ENCODE data around the gene SLC28A3.

SLC28A3 gene

DNA sequence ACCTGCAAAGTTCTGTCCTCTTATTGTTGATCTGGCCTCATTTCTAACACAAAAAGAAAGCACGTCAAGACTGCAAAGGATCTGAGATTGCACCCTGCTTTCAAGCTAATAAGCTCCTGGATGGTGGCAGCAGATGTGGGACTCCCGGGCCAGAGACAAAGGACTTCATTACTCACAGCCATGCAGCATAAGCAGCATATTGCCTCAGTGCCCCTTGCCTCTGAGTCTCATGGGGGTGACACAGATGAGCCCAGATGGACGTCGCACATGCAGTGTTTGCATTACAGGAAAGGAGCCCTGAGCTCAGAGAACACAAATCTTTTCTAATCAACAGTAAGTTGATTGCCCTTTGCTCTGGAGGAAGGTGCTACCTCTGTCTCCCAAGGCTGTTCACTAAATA is 105.0 kb downstream of the SLC28A3 start:
- no peak for DNase-seq (ENCODE audit: low read depth)
- no peak overlapping the region for H3K4me3 ChIP-seq (ENCODE audit: low read depth, low read length)
- TF ChIP-seq, protein P1, sequence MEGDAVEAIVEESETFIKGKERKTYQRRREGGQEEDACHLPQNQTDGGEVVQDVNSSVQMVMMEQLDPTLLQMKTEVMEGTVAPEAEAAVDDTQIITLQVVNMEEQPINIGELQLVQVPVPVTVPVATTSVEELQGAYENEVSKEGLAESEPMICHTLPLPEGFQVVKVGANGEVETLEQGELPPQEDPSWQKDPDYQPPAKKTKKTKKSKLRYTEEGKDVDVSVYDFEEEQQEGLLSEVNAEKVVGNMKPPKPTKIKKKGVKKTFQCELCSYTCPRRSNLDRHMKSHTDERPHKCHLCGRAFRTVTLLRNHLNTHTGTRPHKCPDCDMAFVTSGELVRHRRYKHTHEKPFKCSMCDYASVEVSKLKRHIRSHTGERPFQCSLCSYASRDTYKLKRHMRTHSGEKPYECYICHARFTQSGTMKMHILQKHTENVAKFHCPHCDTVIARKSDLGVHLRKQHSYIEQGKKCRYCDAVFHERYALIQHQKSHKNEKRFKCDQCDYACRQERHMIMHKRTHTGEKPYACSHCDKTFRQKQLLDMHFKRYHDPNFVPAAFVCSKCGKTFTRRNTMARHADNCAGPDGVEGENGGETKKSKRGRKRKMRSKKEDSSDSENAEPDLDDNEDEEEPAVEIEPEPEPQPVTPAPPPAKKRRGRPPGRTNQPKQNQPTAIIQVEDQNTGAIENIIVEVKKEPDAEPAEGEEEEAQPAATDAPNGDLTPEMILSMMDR (conservative IDR thresholded peaks at IDR 0.05; ENCODE audit: low read depth, low read length), result no peak

DNA sequence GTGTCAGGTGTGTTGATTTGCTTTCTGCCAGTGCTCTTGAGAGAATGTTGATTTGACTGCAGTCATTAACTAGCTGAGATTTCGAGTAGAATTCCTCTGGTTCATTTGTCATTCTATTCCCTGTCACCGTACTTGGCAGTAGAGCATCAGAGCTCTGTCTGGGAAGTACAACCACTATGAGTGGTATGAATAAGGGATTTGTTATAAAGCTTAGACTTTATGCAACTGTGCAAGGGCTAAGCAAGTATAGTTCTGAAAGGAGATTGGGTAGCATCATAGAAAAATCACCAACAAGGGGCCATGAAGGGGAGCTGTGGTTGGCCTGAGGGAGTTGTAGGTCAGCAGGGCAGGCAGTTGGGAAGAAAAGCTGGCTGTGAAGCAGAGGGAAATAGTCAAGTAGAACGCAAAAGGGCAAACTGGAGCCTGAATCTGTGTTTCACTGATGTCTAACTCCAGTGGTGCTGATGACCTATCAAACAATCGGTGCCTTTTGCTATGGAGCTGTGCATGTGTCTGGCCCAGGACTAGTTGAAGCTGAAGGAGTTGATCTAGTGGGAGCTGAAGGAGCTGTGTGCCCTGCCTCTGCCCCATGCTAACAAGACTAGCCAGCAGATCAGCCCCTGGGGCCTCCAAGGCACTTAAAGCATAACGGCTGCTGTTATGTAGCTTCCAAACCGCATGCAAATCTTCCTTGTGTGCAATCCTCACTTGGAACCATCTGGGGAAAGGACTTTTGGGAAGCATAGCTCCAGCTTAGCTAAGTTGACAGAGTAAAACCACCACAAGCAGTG is 110.0 kb downstream of the SLC28A3 start:
- no peak for DNase-seq (ENCODE audit: low read depth)
- TF ChIP-seq, protein P1 (conservative IDR thresholded peaks at IDR 0.05; ENCODE audit: low read depth, low read length), result no peak
- H3K4me3 ChIP-seq (ENCODE audit: low read depth, low read length), result no peak overlapping the region

DNA sequence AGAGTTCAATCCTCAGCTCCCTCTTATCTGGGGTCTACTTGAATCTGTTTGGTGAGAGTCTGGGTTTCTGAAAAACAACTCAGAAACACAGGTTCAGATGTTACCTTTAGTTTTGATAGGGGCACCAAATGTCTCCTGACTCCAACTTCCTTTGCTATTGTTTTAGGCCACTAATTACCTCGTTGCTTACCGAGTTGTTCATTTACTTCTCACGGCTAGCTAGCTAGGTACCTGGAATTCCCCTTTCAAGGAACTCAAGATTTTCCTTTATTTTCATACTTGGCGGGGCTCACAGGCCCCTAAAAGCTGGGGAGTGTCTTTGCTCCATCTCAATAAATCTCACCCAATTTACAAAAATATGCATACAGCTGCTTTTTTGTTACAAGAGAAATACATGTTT is 111.4 kb downstream of the SLC28A3 start:
- TF ChIP-seq, protein P1 (conservative IDR thresholded peaks at IDR 0.05; ENCODE audit: low read depth, low read length), result no peak
- H3K4me3 ChIP-seq (ENCODE audit: low read depth, low read length), result no peak overlapping the region
- DNase-seq (ENCODE audit: low read depth), result no peak

DNA sequence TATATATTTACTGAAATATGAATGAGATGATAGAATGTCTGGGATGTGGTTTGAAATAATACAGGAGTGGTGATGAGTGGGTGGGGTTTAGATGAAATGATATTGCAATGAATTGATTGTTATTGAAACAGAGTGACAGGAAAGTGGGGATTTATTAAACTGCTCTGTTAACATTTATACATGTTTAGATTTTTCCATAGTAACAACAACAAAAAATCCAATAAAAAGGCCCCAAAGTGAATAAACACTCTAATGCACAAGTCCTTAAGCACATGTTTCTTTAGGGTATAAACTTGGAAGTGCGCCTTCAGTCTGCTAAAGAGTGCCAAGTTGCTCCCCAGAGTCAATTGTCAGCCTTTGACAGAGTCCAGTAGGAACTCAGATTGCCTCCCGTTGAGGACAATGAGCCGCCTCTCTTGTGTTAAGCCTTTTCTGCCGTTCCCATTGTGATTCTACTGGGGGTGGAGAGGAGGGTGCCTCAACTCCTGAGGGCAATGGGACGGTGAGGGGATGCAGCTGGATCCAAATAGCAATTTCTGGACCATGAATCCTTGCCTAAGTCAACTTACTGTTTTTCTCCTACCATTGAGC is 112.3 kb downstream of the SLC28A3 start:
- no peak overlapping the region for H3K4me3 ChIP-seq (ENCODE audit: low read depth, low read length)
- TF ChIP-seq, protein P1 (conservative IDR thresholded peaks at IDR 0.05; ENCODE audit: low read depth, low read length), result no peak
- DNase-seq (ENCODE audit: low read depth), result no peak

DNA sequence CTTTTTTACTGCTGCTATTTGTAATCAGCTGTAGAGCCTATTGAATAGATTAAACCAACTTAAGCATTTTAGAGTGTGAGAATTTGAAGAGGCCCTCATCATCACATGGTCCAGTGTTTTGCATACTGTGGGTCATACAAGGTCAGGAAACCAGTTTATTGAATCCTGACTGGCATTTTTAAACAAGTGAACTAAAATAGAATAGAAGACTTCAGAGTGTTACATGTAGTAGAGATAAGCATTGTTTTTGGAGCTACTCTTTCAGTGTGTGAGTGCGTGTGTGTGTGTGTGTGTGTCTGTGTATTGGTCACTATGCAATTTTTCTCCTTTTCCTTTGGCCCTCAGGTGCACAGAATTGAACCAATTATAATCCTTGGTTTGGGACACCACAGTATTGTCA is 114.4 kb downstream of the SLC28A3 start:
- DNase-seq (ENCODE audit: low read depth), result no peak
- no peak overlapping the region for H3K4me3 ChIP-seq (ENCODE audit: low read depth, low read length)
- TF ChIP-seq, protein P1 (conservative IDR thresholded peaks at IDR 0.05; ENCODE audit: low read depth, low read length), result no peak

All from choroid plexus epithelial cell (primary cell).